ENCODE results near the gene TMEM175.

Gene TMEM175

DNA sequence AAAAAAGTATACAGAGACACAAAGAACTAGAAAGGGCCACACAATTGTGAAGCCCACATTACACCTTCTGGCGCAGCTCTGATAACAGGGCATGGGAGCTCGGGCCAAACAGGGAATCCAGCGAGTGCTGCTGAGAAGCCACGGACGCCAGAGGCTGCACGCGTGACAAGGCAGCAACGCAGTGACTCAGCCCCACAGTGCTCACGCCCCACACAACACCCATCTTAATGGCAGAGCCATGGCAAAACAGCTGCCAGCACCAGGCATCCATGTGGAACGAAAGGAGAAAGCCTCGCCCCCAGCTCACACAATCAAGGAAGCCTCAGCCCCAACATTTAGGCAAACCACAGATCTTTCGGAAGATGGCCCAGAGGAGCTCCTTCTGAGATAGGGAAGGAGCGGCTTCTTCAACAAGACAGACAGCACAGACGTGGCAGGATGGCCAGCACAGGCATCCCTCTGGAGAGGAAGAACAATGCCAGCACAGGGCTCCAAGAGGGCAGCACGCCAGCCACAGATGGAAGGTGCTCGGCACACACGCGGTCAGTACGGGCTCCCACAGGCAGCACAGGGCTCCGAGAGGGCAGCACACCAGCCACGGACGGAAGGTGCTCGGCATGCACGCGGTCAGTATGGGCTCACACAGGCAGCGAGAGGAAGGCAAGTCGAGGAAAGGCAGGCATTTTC lies 33.2 kb upstream of the TMEM175 start:
- intact Hi-C loops (cut with DNase I) = no loop called here
- DNase-seq = peak in 6 of 10 donors; percentile 25 to 84 (median 46)

DNA sequence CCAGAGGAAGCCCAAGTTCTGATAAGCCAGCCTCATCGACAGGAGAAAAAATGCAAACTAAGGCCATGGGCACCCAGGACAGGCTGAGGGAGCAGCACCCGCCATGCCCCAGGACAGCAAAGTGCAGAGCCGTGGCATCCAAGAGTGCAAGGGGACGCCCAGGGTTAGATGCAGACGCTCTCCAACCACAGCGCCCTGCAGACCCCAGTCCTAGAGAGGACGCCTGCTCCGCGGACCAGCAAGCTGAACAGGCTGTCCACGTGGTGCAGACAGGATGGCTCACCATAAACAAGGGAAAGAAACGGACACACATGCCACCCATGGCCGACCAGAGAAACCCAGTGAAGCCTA lies 32.7 kb upstream of the TMEM175 start:
- intact Hi-C loops (cut with DNase I) = no loop called here
- peak in 1 of 10 donors; percentile 78 for DNase-seq

GRCh38 chr4:900073-900472 lies 32.2 kb upstream of the TMEM175 start:
- intact Hi-C loops (cut with DNase I) = no loop called here
- DNase-seq = no peak

- intact Hi-C loops (cut with DNase I) = no loop called here
- no peak for DNase-seq
Measured at GRCh38 chr4:900721-901120, 31.5 kb upstream of the TMEM175 start.

DNA sequence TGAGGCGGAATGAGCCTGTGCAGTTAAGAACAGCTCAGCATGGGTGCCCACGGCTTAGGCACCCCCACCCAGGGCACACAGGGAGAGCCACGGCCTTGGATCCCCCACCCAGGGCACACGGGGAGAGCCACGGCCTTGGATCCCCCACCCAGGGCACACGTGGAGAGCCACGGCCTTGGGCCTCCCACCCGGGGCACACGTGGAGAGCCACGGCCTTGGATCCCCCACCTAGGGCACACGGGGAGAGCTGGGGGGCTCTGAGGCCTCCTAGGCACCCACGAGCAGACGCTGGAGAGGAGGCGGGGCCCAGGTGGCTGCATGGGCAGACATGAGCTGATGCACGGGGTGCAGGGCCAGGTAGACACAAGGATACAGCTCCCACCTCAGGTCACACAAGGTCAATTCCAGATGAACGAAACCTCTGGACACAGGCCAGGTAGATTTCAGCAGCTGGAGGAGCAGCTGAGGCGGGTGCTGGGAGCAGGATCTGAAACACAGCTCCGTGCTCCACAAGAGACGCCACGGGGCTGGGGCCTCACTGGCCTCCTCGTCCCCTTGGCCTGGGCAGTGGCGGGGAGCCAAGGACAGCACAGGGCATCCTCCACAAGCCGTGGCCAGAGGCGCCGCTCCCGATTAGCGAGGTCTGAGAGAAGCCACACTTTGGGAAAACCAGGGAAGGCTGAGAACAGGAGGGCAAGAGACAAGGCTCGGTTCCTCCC lies 30.9 kb upstream of the TMEM175 start:
- no peak for DNase-seq
- intact Hi-C loops (cut with DNase I) = no loop called here

DNA sequence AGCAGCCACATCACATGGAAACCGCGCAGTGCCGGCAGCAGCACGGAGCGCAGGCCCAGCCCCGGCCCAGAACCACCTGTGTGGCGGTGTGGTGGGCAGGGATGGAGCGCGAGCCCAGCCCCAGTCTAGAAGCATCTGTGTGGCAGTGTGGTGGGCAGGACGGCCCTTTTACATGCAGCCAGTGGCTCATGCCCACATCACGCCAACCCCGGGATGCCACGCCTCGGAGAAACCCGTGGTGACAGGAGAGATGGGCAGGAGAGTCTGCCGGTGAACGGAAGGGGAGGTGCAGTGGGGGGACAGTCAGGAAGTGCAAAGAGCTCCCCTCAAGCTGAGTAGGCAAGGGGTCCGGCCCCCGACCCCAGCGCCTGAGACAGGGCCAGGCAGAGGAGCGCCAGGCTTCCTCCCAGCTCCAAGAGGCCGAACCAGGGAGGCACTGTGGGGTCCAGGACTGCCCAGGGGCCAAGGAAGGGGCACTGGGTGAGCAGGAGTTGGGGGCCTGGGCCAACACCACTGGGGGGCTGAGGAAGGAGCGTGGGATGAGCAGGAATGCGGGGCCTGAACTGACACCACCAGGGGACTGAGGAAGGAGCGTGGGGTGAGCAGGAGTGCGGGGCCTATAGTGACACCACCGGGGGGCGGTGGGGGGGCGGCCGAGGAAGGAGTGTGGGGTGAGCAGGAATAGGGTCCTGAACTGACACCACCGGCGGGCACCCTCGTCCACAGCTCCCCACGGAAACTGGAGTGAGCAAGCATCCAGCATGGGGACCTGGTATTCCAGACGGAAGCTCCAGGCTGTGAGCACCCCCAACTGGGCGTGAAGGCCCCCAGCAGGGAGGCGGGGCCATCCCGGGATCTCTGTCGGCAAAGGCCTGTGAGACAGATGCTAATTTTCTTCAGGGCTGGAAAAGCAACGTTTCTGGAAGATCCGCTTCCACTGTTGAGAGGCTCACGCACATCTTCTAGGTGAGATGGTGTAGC lies 28.9 kb upstream of the TMEM175 start:
- intact Hi-C loops (cut with DNase I) = no loop called here
- DNase-seq = no peak

- peak in 3 of 10 donors; percentile 60 to 80 (median 74) for DNase-seq
- intact Hi-C loops (cut with DNase I) = no loop called here
Measured at GRCh38 chr4:905485-906338, 26.5 kb upstream of the TMEM175 start.

GRCh38 chr4:906339-907102 lies 25.7 kb upstream of the TMEM175 start:
- intact Hi-C loops (cut with DNase I) = no loop called here
- DNase-seq = peak in 3 of 10 donors; percentile 58 to 77 (median 77)

DNA sequence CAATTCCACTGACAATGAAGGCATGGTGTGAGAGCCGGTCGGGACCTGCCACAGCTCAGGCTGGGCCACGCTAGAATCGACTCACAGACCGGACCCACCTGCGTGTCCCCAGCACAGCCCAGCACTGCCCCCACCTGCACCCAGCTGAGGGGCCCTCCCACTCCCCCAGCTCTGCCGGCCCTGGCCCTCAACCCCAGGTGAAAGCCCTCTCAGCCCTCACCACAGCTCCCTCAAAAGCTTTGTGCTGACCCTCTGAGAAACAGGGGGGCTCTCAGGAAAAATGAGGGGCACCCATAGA lies 25.2 kb upstream of the TMEM175 start:
- intact Hi-C loops (cut with DNase I) = no loop called here
- peak in 2 of 10 donors; percentile 59 to 70 for DNase-seq

DNA sequence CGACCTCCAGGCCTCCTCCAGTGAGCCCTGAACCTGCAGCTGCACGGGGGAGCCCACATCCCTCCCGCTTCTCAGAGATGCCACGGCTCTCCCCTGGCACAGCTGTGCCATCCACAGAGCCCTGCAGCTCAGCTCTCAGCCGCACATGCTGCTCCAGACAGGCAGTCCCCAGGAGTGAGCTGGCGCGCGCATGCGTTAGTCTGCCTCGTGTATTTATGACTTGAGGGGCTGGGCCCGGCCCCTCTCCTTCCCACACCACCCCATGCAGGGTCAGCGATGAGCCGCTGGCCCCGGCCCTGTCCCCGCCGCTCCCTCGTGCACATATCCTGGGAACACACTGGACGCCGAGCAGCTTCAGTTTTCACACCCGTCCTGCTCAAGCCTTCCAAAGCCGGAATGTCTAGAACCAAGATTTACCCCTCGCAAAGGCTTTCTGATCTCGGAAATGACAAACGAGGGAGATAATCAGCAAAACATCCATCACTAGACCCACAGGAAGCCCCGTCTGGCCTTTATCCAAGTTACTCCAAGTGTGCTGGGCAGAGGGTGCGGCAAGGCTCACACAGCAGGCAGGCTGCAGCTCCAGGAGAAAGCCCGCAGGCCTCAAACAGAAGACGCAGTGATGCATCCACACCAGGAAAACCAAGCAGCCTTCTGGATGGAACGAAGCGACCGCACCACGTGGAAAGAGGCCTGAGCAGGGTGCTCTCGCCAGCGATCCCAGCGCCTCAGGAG lies 24.4 kb upstream of the TMEM175 start:
- DNase-seq = peak in 3 of 10 donors; percentile 61 to 73 (median 72)
- intact Hi-C loops (cut with DNase I) = no loop called here

DNA sequence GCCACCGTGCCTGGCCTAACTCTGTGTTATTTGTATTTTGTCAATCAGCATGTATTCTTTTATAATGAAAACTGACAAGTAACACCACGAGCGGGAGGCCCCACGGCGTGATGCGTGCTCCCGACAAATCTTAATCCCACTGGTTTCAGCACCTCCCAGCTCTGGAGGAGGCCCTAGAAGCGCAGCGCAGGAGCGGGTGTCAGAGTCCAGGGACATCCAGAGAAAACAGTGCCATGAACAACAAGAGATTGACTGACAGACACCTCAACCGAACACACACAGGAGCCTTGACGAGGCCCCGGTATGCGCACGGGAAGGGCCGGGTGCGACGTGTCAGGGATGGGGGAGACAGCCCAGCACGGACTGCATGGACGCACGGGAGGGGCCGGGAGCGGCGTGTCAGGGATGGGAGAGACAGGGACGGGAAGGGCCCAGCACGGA lies 23.1 kb upstream of the TMEM175 start:
- intact Hi-C loops (cut with DNase I) = no loop called here
- peak in 3 of 10 donors; percentile 73 to 79 (median 76) for DNase-seq

DNA sequence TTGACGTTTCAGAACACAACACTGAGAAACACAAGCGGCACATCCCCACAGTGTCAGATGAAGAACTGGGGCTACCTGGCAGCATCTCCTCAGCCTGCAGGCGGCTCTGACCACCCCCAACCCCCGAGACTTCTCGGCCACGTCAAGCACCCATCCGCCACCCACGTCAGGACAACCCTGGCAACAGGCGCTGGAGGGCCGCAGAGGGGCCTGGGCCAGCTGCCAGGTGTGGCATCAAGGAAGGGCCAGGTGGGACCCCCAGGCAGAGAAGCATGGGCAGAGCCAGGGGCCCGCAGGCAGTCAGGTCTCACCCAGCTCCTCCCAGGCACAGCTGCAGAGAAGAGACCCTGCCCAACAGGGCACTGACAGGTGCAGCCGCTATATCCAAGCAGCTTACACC lies 22.4 kb upstream of the TMEM175 start:
- intact Hi-C loops (cut with DNase I) = no loop called here
- DNase-seq = peak in 3 of 10 donors; percentile 51 to 82 (median 66)

GRCh38 chr4:910366-911091 lies 21.7 kb upstream of the TMEM175 start:
- peak in 3 of 10 donors; percentile 19 to 77 (median 75) for DNase-seq
- intact Hi-C loops (cut with DNase I) = no loop called here

- DNase-seq = peak in 4 of 10 donors; percentile 10 to 65 (median 46)
Measured at GRCh38 chr4:911221-911751, 21.0 kb upstream of the TMEM175 start.

DNA sequence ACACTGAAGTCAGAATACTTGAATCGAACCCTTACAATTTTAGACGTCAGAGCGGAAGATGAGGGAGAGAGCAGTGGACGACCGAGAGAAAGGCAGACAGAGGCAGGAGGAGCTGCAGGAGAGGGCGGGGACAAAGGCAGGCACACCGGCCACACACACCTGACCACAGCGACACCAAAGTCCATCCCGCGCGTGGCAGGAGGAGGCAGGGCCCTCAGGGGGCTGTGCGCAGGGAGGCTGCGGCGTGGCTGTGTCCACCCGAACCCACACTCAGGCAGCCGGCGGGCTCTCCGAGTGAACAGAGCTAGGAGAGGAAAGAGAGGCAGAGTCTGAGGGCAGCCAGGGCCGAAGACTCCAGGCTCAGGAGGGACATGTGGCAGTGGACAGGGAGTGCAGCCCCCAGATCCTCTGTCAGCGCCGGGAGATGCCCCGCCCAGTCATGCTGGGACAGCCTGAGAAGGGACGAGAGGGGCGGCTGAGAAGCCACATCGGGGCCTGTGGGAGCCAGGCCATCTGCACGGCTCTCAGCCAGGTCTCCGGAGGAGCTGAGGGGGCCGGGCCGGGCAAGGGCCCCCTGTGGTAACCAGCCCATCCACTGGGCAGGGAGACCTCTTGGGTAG lies 20.3 kb upstream of the TMEM175 start:
- intact Hi-C loops (cut with DNase I) = no loop called here
- DNase-seq = peak in 4 of 10 donors; percentile 27 to 74 (median 42)

More at GRCh38 chr4:911221-911751, 21.0 kb upstream of the TMEM175 start:
- intact Hi-C loops (cut with DNase I) = no loop called here

GRCh38 chr4:912548-913279 lies 19.5 kb upstream of the TMEM175 start:
- peak in 4 of 10 donors; percentile 42 to 85 (median 63) for DNase-seq
- intact Hi-C loops (cut with DNase I) = no loop called here

- peak in 4 of 10 donors; percentile 9 to 47 (median 44) for DNase-seq
Measured at GRCh38 chr4:913280-913618, 19.0 kb upstream of the TMEM175 start.

More at GRCh38 chr4:913280-913618, 19.0 kb upstream of the TMEM175 start:
- intact Hi-C loops (cut with DNase I) = no loop called here
